ENCODE measurements around the gene GMDS. TPM values are rescaled to one million over a fixed set of nuclear protein-coding genes. Genes with fewer than 3 reads are reported as not detected.

GMDS gene
- polyA plus RNA-seq, 1 of the 3 experiments (the other 2 are of a cell fraction), result 12.3 TPM

DNA sequence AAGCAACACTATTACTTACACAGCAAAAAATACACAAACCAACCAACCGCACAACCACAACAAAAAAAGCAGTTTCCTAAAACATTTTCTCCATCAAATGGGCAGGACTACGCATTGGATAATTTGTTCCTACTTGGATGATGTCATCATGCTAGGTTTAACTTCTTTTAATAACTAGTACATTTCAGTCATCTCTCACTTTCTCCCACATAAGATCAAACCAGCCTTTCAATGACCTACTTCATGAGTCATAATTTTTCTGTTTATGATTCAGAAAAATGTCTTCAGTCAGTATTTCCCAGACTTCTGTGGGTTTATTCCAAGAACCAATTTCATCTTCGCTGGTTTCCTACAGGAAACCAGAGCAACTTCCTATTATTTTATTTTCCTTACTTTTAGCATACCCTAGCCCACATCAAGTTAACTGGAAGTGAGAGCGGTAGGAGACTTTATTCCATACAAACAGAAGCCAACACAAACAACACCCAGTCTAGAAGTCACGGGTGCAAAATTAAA, 134.2 kb downstream of the GMDS start (continued):
- TF ChIP-seq, protein P1, sequence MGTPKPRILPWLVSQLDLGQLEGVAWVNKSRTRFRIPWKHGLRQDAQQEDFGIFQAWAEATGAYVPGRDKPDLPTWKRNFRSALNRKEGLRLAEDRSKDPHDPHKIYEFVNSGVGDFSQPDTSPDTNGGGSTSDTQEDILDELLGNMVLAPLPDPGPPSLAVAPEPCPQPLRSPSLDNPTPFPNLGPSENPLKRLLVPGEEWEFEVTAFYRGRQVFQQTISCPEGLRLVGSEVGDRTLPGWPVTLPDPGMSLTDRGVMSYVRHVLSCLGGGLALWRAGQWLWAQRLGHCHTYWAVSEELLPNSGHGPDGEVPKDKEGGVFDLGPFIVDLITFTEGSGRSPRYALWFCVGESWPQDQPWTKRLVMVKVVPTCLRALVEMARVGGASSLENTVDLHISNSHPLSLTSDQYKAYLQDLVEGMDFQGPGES (IDR thresholded peaks at IDR 0.05; ENCODE audit: low read depth, low read length), result no peak
- peak in 1 of 2 experiments; percentile 15; a peak in 1 of 4 replicates for TF ChIP-seq EP300 (IDR thresholded peaks at IDR 0.05; ENCODE audit: borderline replicate concordance in 1 of 2, low read depth in 1 of 2, low read length in 1 of 2)
- TF ChIP-seq EZH2phosphoT487 (IDR thresholded peaks at IDR 0.05; ENCODE audit: borderline replicate concordance, low read depth), result no peak
- peak; percentile 48 for TF ChIP-seq TCF12 (IDR thresholded peaks at IDR 0.05)
- no peak for TF ChIP-seq RCOR1 (IDR thresholded peaks at IDR 0.05; ENCODE audit: low read length)
- no peak for TF ChIP-seq CTCF (IDR thresholded peaks at IDR 0.05)

- H3K4me3 ChIP-seq (ENCODE audit: low read depth in 2 of 2, low read length in 1 of 2), result no peak overlapping the region
- H3K9ac ChIP-seq, result no peak overlapping the region
- H3K79me2 ChIP-seq (ENCODE audit: insufficient read depth), result no peaks in the 10 kb centered on the region
- H3K9me3 ChIP-seq, result no peaks in the 10 kb centered on the region
- no peaks in the 10 kb centered on the region for H3K36me3 ChIP-seq (replicated peaks in 1 of 2; ENCODE audit: control insufficient read depth in 1 of 2, insufficient read depth in 2 of 2, low read length in 1 of 2)
- peaks cover 3% of the 10 kb centered on the region for H3F3A ChIP-seq (replicated peaks; ENCODE audit: insufficient read depth)
- peak overlapping the region in 1 of 2 experiments; percentile 73; a peak in 2 of 4 replicates for H3K27ac ChIP-seq (ENCODE audit: low read depth in 2 of 2, low read length in 1 of 2)
- TF ChIP-seq TEAD4 (IDR thresholded peaks at IDR 0.05; ENCODE audit: borderline replicate concordance, insufficient read depth), result no peak
- 0 out of 2 replicates have a peak overlapping the region, but pooled peaks have one; percentile 11 for H3K4me2 ChIP-seq
- peaks cover 0 to 7% of the 10 kb centered on the region in 2 experiments; a peak in 1 of 4 replicates for H3K4me1 ChIP-seq (ENCODE audit: control insufficient read depth in 1 of 2, insufficient read depth in 2 of 2, low read depth in 1 of 2, low read length in 1 of 2)
- H2AFZ ChIP-seq (ENCODE audit: low read depth), result no peak overlapping the region
- 90% methylated on average over 4 of the region's 4 CpGs for WGBS (ENCODE audit: low lambda C conversion rate)
- ChIA-PET POLR2A (no interaction called here), CTCF (interaction anchor here (1.0 to 1.5 kb wide), 2 partner anchors 86 to 244 kb away, joined by 3 to 4 read pairs; no protein-coding TSS in a partner anchor)
- no peaks in the 10 kb centered on the region for H3K27me3 ChIP-seq (ENCODE audit: insufficient read depth)
- no peaks in the 10 kb centered on the region for H4K20me1 ChIP-seq (ENCODE audit: insufficient read depth)
- no peaks in the 10 kb centered on the region for H3K9me2 ChIP-seq
- no peak for DNase-seq
Measured at GRCh38 chr6:2110504-2110903, 134.9 kb downstream of the GMDS start.

DNA sequence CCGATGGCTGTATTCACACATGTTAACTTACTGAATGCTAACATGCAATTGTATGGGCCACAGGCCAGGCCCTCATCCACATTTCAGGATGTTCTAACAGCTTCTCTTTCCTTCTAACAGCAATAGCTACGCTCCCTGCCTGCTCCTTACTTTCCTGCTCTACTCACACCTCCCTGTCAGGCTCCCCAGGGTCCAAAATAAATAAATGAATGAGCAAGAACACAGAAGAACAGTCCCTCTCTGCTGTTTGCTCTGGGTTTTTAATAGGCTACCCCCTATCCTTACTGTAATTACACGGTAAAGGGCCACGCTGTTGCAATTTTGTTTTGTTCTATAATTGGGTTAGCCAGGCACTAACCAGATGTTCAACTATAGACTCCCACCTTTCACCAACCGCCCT, 135.6 kb downstream of the GMDS start:
- no peaks in the 10 kb centered on the region for H3K36me3 ChIP-seq (replicated peaks in 1 of 2; ENCODE audit: control insufficient read depth in 1 of 2, insufficient read depth in 2 of 2, low read length in 1 of 2)
- H3K79me2 ChIP-seq (ENCODE audit: insufficient read depth), result no peaks in the 10 kb centered on the region
- peaks cover 0 to 7% of the 10 kb centered on the region in 2 experiments; a peak in 1 of 4 replicates for H3K4me1 ChIP-seq (ENCODE audit: control insufficient read depth in 1 of 2, insufficient read depth in 2 of 2, low read depth in 1 of 2, low read length in 1 of 2)
- H3K27me3 ChIP-seq (ENCODE audit: insufficient read depth), result no peaks in the 10 kb centered on the region
- no peak overlapping the region for H3K9ac ChIP-seq
- H3K9me2 ChIP-seq, result no peaks in the 10 kb centered on the region
- H3K27ac ChIP-seq (ENCODE audit: low read depth in 2 of 2, low read length in 1 of 2), result no peak overlapping the region
- no peak overlapping the region for H2AFZ ChIP-seq (ENCODE audit: low read depth)
- H3K9me3 ChIP-seq, result no peaks in the 10 kb centered on the region
- H3K4me3 ChIP-seq (ENCODE audit: low read depth in 2 of 2, low read length in 1 of 2), result no peak overlapping the region
- no peak overlapping the region for H3K4me2 ChIP-seq
- 94% methylated on average over 5 of the region's 5 CpGs for WGBS (ENCODE audit: low lambda C conversion rate)
- H4K20me1 ChIP-seq (ENCODE audit: insufficient read depth), result no peaks in the 10 kb centered on the region
- peaks cover 3% of the 10 kb centered on the region for H3F3A ChIP-seq (replicated peaks; ENCODE audit: insufficient read depth)
- ChIA-PET POLR2A (no interaction called here), CTCF (interaction anchor here (1.0 to 2.3 kb wide), 3 partner anchors 14 to 244 kb away, joined by 3 to 5 read pairs (median 4); no protein-coding TSS in a partner anchor)
- no peak for DNase-seq
- TF ChIP-seq SMC3 (IDR thresholded peaks at IDR 0.05; ENCODE audit: low read depth, low read length) (no peak), POLR2AphosphoS5 (IDR thresholded peaks at IDR 0.05; ENCODE audit: low read depth, low read length) (no peak), CHD2 (IDR thresholded peaks at IDR 0.05; ENCODE audit: low read length, partially characterized antibody) (no peak), FOXJ3 (CRISPR knock-in tag; IDR thresholded peaks at IDR 0.05) (no peak), GABPA (IDR thresholded peaks at IDR 0.05; ENCODE audit: low read depth) (no peak), TAF1 (IDR thresholded peaks at IDR 0.05; ENCODE audit: borderline replicate concordance, low read depth, low read length) (no peak), FOXM1 (IDR thresholded peaks at IDR 0.05; ENCODE audit: low read depth) (no peak), SIN3A (IDR thresholded peaks at IDR 0.05; ENCODE audit: borderline replicate concordance, low read depth, low read length) (no peak), MXI1 (IDR thresholded peaks at IDR 0.05; ENCODE audit: low read depth, low read length) (no peak)
- TF ChIP-seq, protein P2, sequence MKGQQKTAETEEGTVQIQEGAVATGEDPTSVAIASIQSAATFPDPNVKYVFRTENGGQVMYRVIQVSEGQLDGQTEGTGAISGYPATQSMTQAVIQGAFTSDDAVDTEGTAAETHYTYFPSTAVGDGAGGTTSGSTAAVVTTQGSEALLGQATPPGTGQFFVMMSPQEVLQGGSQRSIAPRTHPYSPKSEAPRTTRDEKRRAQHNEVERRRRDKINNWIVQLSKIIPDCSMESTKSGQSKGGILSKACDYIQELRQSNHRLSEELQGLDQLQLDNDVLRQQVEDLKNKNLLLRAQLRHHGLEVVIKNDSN (IDR thresholded peaks at IDR 0.05; ENCODE audit: borderline replicate concordance, low read depth), result no peak
- TF ChIP-seq, protein P1 (IDR thresholded peaks at IDR 0.05; ENCODE audit: low read depth, low read length), result no peak
- TF ChIP-seq, protein P3, sequence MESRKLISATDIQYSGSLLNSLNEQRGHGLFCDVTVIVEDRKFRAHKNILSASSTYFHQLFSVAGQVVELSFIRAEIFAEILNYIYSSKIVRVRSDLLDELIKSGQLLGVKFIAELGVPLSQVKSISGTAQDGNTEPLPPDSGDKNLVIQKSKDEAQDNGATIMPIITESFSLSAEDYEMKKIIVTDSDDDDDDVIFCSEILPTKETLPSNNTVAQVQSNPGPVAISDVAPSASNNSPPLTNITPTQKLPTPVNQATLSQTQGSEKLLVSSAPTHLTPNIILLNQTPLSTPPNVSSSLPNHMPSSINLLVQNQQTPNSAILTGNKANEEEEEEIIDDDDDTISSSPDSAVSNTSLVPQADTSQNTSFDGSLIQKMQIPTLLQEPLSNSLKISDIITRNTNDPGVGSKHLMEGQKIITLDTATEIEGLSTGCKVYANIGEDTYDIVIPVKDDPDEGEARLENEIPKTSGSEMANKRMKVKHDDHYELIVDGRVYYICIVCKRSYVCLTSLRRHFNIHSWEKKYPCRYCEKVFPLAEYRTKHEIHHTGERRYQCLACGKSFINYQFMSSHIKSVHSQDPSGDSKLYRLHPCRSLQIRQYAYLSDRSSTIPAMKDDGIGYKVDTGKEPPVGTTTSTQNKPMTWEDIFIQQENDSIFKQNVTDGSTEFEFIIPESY (IDR thresholded peaks at IDR 0.05; ENCODE audit: borderline replicate concordance, low read depth), result no peak

Measured in SK-N-SH (cell line).